Cardiac muscle cell (in vitro differentiated cells and primary cell): Measurements from ENCODE around the gene ARSA. TPM values are rescaled to one million over a fixed set of nuclear protein-coding genes. Genes with fewer than 3 reads are reported as not detected.
"Not testable (repeated sequence)": the region's sequence is repeated elsewhere in the genome, so short reads cannot be mapped to it uniquely, and the experiment has no call there.

Source experiments
- DNase-seq, 2 donors: peaks; one replicate each; pipeline versions ENCODE4 v3.0.0 to v3.0.0-alpha.2; 2010 to 2017; ENCODE audit warnings: low read depth in 1 of 2, low spot score in 1 of 2
- H3K27ac ChIP-seq: fragments of 200-600 bp; sonication (generic); 2 replicates; pipeline ENCODE4 v1.5.1; 2016
- H3K27me3 ChIP-seq: fragments of 200-600 bp; sonication (generic); 2 replicates; pipeline ENCODE4 v1.6.0; 2016; ENCODE audit warnings: control low read depth
- H3K36me3 ChIP-seq: fragments of 200-600 bp; sonication (generic); 2 replicates; pipeline ENCODE4 v1.5.1; 2016; ENCODE audit warnings: control low read depth
- H3K4me1 ChIP-seq: fragments of 200-600 bp; sonication (generic); 2 replicates; pipeline ENCODE4 v1.8.1; 2017; ENCODE audit warnings: low read depth, mild to moderate bottlenecking, mixed run types
- H3K4me3 ChIP-seq: fragments of 200-600 bp; sonication (generic); 2 replicates; pipeline ENCODE4 v1.5.1; 2016; ENCODE audit warnings: mild to moderate bottlenecking
- H3K9me3 ChIP-seq: fragments of 200-600 bp; sonication (generic); 2 replicates; pipeline ENCODE4 v1.5.1; 2017; ENCODE audit warnings: low read depth, mild to moderate bottlenecking, control low read depth
- CTCF ChIP-seq: IDR thresholded peaks from 2 replicates; pipeline ENCODE4 v1.5.1; 2012; ENCODE audit warnings: low read depth, mild to moderate bottlenecking, low read length
- polyA plus RNA-seq: library from polyadenylated mRNA; unstranded; fragments of >200 nt; fragmentation: Nextera tagmentation; extraction: Ambion mirVana; gene quantifications from 2 replicates; pipeline ENCODE4 v1.2.1, GENCODE V29; 2016
- total RNA-seq: library from RNA; depleted of rRNA; stranded (reverse); fragments of >200 nt; gene quantifications from 2 replicates; pipeline ENCODE4 v1.2.3, GENCODE V29; 2016

ARSA gene
- total and polyA plus RNA-seq, 2 experiments from 2014 or later: 16.8 to 58.1 TPM

GRCh38 chr22:50641696-50642607 is 14.0 kb upstream of the ARSA start:
- peak; percentile 65 to 75 for DNase-seq
- Histone ChIP-seq H3K4me3 (no peak overlapping the region), H3K27ac (peak overlapping the region; percentile 37), H3K36me3 (no peaks in the 10 kb centered on the region), H3K9me3 (no peaks in the 10 kb centered on the region), H3K27me3 (peaks cover 24% of the 10 kb centered on the region), H3K4me1 (peaks cover 14% of the 10 kb centered on the region)
- TF ChIP-seq CTCF: peak; percentile 53

- H3K27ac ChIP-seq: peak overlapping the region; percentile 37
Observed at GRCh38 chr22:50640857-50641647, 13.1 kb upstream of the ARSA start.

GRCh38 chr22:50640296-50640695 is 12.3 kb upstream of the ARSA start:
- H3K36me3 ChIP-seq, DNase-seq, H3K27ac ChIP-seq, H3K9me3 ChIP-seq, H3K4me3 ChIP-seq: not testable (repeated sequence)
- Histone ChIP-seq H3K27me3 (peaks cover 19% of the 10 kb centered on the region), H3K4me1 (peaks cover 14% of the 10 kb centered on the region)

More at GRCh38 chr22:50640857-50641647, 13.1 kb upstream of the ARSA start:
- TF ChIP-seq CTCF: no peak
- peaks cover 14% of the 10 kb centered on the region for H3K4me1 ChIP-seq
- no peaks in the 10 kb centered on the region for H3K36me3 ChIP-seq
- no peaks in the 10 kb centered on the region for H3K9me3 ChIP-seq
- DNase-seq: no peak
- no peak overlapping the region for H3K4me3 ChIP-seq
- peaks cover 24% of the 10 kb centered on the region for H3K27me3 ChIP-seq

GRCh38 chr22:50635591-50635990 is 7.6 kb upstream of the ARSA start:
- H3K27ac ChIP-seq: no peak overlapping the region

GRCh38 chr22:50633771-50634170 is 5.8 kb upstream of the ARSA start:
- no peaks in the 10 kb centered on the region for H3K9me3 ChIP-seq
- DNase-seq: no peak
- H3K4me3 ChIP-seq: no peak overlapping the region
- H3K27ac ChIP-seq: no peak overlapping the region
- no peaks in the 10 kb centered on the region for H3K27me3 ChIP-seq
- no peaks in the 10 kb centered on the region for H3K36me3 ChIP-seq
- no peaks in the 10 kb centered on the region for H3K4me1 ChIP-seq
- no peak for TF ChIP-seq CTCF

More at GRCh38 chr22:50635591-50635990, 7.6 kb upstream of the ARSA start:
- no peaks in the 10 kb centered on the region for H3K4me1 ChIP-seq
- DNase-seq: no peak
- no peak overlapping the region for H3K4me3 ChIP-seq
- H3K36me3 ChIP-seq: no peaks in the 10 kb centered on the region
- no peak for TF ChIP-seq CTCF
- no peaks in the 10 kb centered on the region for H3K9me3 ChIP-seq
- H3K27me3 ChIP-seq: no peaks in the 10 kb centered on the region

GRCh38 chr22:50633086-50633485 is 5.1 kb upstream of the ARSA start:
- no peak overlapping the region for H3K27ac ChIP-seq
- DNase-seq: no peak
- H3K27me3 ChIP-seq: no peaks in the 10 kb centered on the region
- no peak for TF ChIP-seq CTCF
- H3K4me3 ChIP-seq: no peak overlapping the region
- no peaks in the 10 kb centered on the region for H3K36me3 ChIP-seq
- no peaks in the 10 kb centered on the region for H3K4me1 ChIP-seq
- no peaks in the 10 kb centered on the region for H3K9me3 ChIP-seq
